DOHH2 (cell line): Measurements from ENCODE around the gene ZNF280A.

Experiments
- H3F3A ChIP-seq: fragments of 200-600 bp; sonication (generic), shearing (Covaris generic); 2 replicates; pipeline ENCODE4 v1.6.0; 2016; ENCODE audit warnings: antibody characterized with exemption, mild to moderate bottlenecking; ENCODE audit not compliant: control insufficient read depth, insufficient read depth
- H3K27ac ChIP-seq: fragments of 200-600 bp; sonication (generic); 2 replicates; pipeline ENCODE4 v1.5.1; 2014; ENCODE audit warnings: low read depth, mild to moderate bottlenecking, low read length, moderate library complexity
- H3K27me3 ChIP-seq: fragments of 200-600 bp; sonication (generic); 2 replicates; pipeline ENCODE4 v1.6.1; 2014; ENCODE audit warnings: mild to moderate bottlenecking, low read length, mixed read lengths; ENCODE audit not compliant: control insufficient read depth
- H3K36me3 ChIP-seq: fragments of 200-600 bp; sonication (generic); 2 replicates; pipeline ENCODE4 v1.6.1; 2014; ENCODE audit warnings: mild to moderate bottlenecking, low read length, moderate library complexity, mixed read lengths; ENCODE audit not compliant: control insufficient read depth
- H3K4me1 ChIP-seq: fragments of 200-600 bp; sonication (generic); 2 replicates; pipeline ENCODE4 v1.6.1; 2014; ENCODE audit warnings: mild to moderate bottlenecking, low read length, mixed read lengths; ENCODE audit not compliant: control insufficient read depth
- H3K4me2 ChIP-seq: fragments of 200-600 bp; sonication (generic); 2 replicates; pipeline ENCODE4 v1.6.0; 2014; ENCODE audit warnings: mild to moderate bottlenecking, low read length, moderate library complexity
- H3K4me3 ChIP-seq: fragments of 200-600 bp; sonication (generic); 2 replicates; pipeline ENCODE4 v1.5.1; 2014; ENCODE audit warnings: mild to moderate bottlenecking, low read length, mixed read lengths
- H3K79me2 ChIP-seq: fragments of 200-600 bp; sonication (generic); 2 replicates; pipeline ENCODE4 v1.6.1; 2014; ENCODE audit warnings: mild to moderate bottlenecking, low read length, mixed read lengths; ENCODE audit not compliant: control insufficient read depth
- H3K9me2 ChIP-seq: fragments of 200-600 bp; sonication (generic); replicated peaks from 2 replicates; pipeline ENCODE4 v1.6.1; 2014; ENCODE audit warnings: mild to moderate bottlenecking, low read length, mixed read lengths; ENCODE audit not compliant: control insufficient read depth
- H3K9me3 ChIP-seq: fragments of 200-600 bp; sonication (generic); 2 replicates; pipeline ENCODE4 v1.6.1; 2014; ENCODE audit warnings: antibody characterized with exemption, low read length, mixed read lengths; ENCODE audit not compliant: control insufficient read depth, insufficient read depth
- H4K20me1 ChIP-seq: fragments of 200-600 bp; sonication (generic); 2 replicates; pipeline ENCODE4 v1.6.0; 2014; ENCODE audit warnings: low read depth, mild to moderate bottlenecking, antibody characterized with exemption, low read length, moderate library complexity; ENCODE audit not compliant: control insufficient read depth, insufficient read depth
- EZH2phosphoT487 ChIP-seq: fragments of 200-600 bp; sonication (generic); IDR thresholded peaks from 2 replicates; pipeline ENCODE4 v1.6.1; 2017; ENCODE audit warnings: borderline replicate concordance, mild to moderate bottlenecking, antibody characterized with exemption, low read length, moderate library complexity, mixed read lengths
- TF ChIP-seq, protein P1 (sequence below): fragments of 200-600 bp; sonication (generic); IDR thresholded peaks from one replicate; pipeline ENCODE4 v1.5.1; 2014; ENCODE audit warnings: antibody characterized with exemption, mild to moderate bottlenecking, low read depth, low read length; ENCODE audit not compliant: poor library complexity, severe bottlenecking

The ZNF280A gene

DNA sequence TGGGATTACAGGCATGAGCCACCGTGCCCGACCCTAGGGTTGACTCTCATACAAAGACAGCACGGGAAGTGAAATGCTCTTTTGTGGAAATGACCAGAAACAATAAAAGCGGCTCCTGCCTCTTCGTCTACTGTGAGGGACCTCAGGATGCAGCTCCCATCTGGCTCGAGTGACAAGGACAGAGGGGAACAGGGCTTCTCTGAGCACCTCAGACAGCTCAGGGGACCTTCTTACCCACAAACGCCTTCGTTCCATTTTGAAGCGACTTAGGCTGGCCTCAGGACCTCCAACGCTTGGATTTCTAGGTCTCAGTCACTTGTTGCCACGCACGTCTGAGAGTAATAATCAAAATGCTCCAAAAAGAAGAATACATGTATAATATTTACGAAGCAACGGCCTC lies 36.5 kb upstream of the ZNF280A start:
- Histone ChIP-seq H4K20me1 (no peaks in the 10 kb centered on the region), H3F3A (no peaks in the 10 kb centered on the region), H3K79me2 (no peaks in the 10 kb centered on the region), H3K36me3 (no peaks in the 10 kb centered on the region), H3K4me1 (peaks cover 15% of the 10 kb centered on the region), H3K9me3 (no peaks in the 10 kb centered on the region), H3K4me2 (no peak overlapping the region), H3K4me3 (no peak overlapping the region), H3K27ac (no peak overlapping the region), H3K9me2 (no peaks in the 10 kb centered on the region), H3K27me3 (no peaks in the 10 kb centered on the region)
- no peak for TF ChIP-seq EZH2phosphoT487
- TF ChIP-seq, protein P1, sequence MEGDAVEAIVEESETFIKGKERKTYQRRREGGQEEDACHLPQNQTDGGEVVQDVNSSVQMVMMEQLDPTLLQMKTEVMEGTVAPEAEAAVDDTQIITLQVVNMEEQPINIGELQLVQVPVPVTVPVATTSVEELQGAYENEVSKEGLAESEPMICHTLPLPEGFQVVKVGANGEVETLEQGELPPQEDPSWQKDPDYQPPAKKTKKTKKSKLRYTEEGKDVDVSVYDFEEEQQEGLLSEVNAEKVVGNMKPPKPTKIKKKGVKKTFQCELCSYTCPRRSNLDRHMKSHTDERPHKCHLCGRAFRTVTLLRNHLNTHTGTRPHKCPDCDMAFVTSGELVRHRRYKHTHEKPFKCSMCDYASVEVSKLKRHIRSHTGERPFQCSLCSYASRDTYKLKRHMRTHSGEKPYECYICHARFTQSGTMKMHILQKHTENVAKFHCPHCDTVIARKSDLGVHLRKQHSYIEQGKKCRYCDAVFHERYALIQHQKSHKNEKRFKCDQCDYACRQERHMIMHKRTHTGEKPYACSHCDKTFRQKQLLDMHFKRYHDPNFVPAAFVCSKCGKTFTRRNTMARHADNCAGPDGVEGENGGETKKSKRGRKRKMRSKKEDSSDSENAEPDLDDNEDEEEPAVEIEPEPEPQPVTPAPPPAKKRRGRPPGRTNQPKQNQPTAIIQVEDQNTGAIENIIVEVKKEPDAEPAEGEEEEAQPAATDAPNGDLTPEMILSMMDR: no peak

DNA sequence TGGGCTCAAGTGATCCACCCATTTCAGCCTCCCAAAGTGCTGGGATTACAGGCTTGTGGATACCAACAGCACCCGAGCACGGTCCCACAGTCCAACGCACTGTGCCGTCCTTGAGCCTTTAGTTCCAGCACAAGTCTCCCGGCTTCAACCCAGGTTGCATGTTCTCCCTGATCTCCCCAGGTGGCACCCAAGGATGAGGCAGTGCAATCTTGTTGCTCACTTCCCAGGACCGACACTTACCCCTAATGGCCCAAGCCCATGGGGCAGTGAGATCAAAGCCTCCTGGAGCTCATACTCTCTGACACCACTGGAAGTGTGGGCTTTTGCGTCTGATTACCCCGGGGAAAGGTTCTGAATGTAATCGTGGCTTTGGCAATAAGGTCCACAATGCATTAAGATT lies 35.5 kb upstream of the ZNF280A start:
- Histone ChIP-seq H3K27me3 (no peaks in the 10 kb centered on the region), H3K36me3 (no peaks in the 10 kb centered on the region), H3F3A (no peaks in the 10 kb centered on the region), H3K9me3 (no peaks in the 10 kb centered on the region), H3K4me1 (peaks cover 15% of the 10 kb centered on the region), H3K4me3 (no peak overlapping the region), H3K9me2 (no peaks in the 10 kb centered on the region), H3K79me2 (no peaks in the 10 kb centered on the region), H3K4me2 (no peak overlapping the region), H3K27ac (no peak overlapping the region), H4K20me1 (no peaks in the 10 kb centered on the region)
- TF ChIP-seq, protein P1: no peak
- TF ChIP-seq EZH2phosphoT487: no peak

DNA sequence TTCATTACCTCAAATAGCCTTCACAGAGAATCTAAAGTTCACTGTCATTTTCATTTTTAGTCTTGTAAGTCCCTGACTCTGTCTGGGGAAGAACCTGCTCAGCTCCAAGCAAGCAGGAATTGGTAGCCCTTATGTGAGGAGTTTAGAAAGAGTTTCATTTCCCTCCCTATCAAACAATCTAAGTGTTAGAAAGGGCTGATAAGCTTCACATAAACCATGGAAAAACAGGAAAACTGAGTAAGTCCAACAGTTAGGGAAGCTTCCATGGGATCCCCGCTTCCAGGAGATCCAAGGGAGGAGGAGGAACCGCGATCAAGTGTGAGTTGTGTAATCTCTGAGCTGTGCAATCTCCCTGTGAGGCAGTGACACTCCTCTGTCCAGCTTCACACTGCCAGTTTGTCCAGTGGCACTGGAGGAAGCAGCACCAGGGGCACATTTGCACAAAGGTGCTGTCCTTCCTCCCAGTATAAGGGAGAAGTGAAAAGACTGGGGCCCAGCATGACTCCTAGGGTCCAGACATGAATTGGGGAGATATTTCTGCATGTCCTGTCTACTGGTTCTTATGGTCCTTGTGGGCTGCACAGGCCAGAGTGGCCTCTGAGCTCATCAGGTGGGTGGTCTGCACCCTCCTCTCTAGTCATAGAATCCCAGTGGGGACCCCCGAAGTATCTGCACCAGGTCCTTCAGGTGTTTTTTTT lies 34.7 kb upstream of the ZNF280A start:
- no peak for TF ChIP-seq EZH2phosphoT487
- TF ChIP-seq, protein P1: no peak
- no peaks in the 10 kb centered on the region for H3K27me3 ChIP-seq
- H4K20me1 ChIP-seq: no peaks in the 10 kb centered on the region

More for the DNA sequence above, 34.7 kb upstream of the ZNF280A start:
- Histone ChIP-seq H3K36me3 (no peaks in the 10 kb centered on the region), H3K9me3 (no peaks in the 10 kb centered on the region), H3K4me1 (peaks cover 14% of the 10 kb centered on the region), H3K4me3 (no peak overlapping the region), H3K79me2 (no peaks in the 10 kb centered on the region), H3K9me2 (no peaks in the 10 kb centered on the region), H3K27ac (no peak overlapping the region), H3K4me2 (no peak overlapping the region), H3F3A (no peaks in the 10 kb centered on the region)
